ENCODE data around the gene PROP1.
"Not testable (repeated sequence)": the region's sequence is repeated elsewhere in the genome, so short reads cannot be mapped to it uniquely, and the experiment has no call there.

PROP1 gene

GRCh38 chr5:177958696-177959095, 37.3 kb downstream of the PROP1 start:
- Histone ChIP-seq H3K36me3 (ENCODE audit: control insufficient read depth in 4 of 4, insufficient read depth in 4 of 4, low read length in 3 of 4) (no peaks in the 10 kb centered on the region), H3K4me1 (ENCODE audit: control extremely low read depth in 1 of 4, control insufficient read depth in 4 of 4, insufficient read depth in 4 of 4, low read length in 3 of 4) (no peaks in the 10 kb centered on the region), H3K27me3 (replicated peaks in 2 of 5; ENCODE audit: control insufficient read depth in 4 of 5, insufficient read depth in 5 of 5, low read length in 4 of 5) (no peaks in the 10 kb centered on the region), H3K4me3 (ENCODE audit: control insufficient read depth in 1 of 7, extremely low read depth in 1 of 7, insufficient read depth in 4 of 7, low read depth in 2 of 7, low read length in 6 of 7) (no peak overlapping the region), H3K27ac (ENCODE audit: insufficient read depth in 1 of 2, low read depth in 1 of 2, low read length in 2 of 2, poor library complexity in 1 of 2, severe bottlenecking in 2 of 2) (no peak overlapping the region), H3K9me3 (ENCODE audit: control extremely low read depth in 1 of 5, control insufficient read depth in 4 of 5, insufficient read depth in 2 of 5, low read depth in 1 of 5, low read length in 4 of 5) (no peaks in the 10 kb centered on the region)
- ChIA-PET POLR2A (no interaction called here), CTCF (no interaction called here)
- no peak for DNase-seq
- 88% methylated on average over 16 of the region's 17 CpGs for WGBS (ENCODE audit: insufficient coverage)

GRCh38 chr5:177957241-177957640, 38.8 kb downstream of the PROP1 start:
- Histone ChIP-seq H3K36me3 (ENCODE audit: control insufficient read depth in 4 of 4, insufficient read depth in 4 of 4, low read length in 3 of 4) (no peaks in the 10 kb centered on the region), H3K9me3 (ENCODE audit: control extremely low read depth in 1 of 5, control insufficient read depth in 4 of 5, insufficient read depth in 2 of 5, low read depth in 1 of 5, low read length in 4 of 5) (no peaks in the 10 kb centered on the region), H3K4me1 (ENCODE audit: control extremely low read depth in 1 of 4, control insufficient read depth in 4 of 4, insufficient read depth in 4 of 4, low read length in 3 of 4) (no peaks in the 10 kb centered on the region), H3K27me3 (replicated peaks in 2 of 5; ENCODE audit: control insufficient read depth in 4 of 5, insufficient read depth in 5 of 5, low read length in 4 of 5) (no peaks in the 10 kb centered on the region), H3K27ac (ENCODE audit: insufficient read depth in 1 of 2, low read depth in 1 of 2, low read length in 2 of 2, poor library complexity in 1 of 2, severe bottlenecking in 2 of 2) (no peak overlapping the region), H3K4me3 (ENCODE audit: control insufficient read depth in 1 of 7, extremely low read depth in 1 of 7, insufficient read depth in 4 of 7, low read depth in 2 of 7, low read length in 6 of 7) (no peak overlapping the region)
- POLR2A ChIA-PET, result no interaction called here
- 97% methylated on average over 4 of the region's 7 CpGs for WGBS (ENCODE audit: insufficient coverage)
- CTCF ChIA-PET, result no interaction called here
- DNase-seq, result no peak

GRCh38 chr5:177953101-177953500, 42.9 kb downstream of the PROP1 start:
- H3K27ac ChIP-seq (ENCODE audit: insufficient read depth in 1 of 2, low read depth in 1 of 2, low read length in 2 of 2, poor library complexity in 1 of 2, severe bottlenecking in 2 of 2); H3K4me1 ChIP-seq (ENCODE audit: control extremely low read depth in 1 of 4, control insufficient read depth in 4 of 4, insufficient read depth in 4 of 4, low read length in 3 of 4); POLR2A ChIA-PET; DNase-seq; H3K4me3 ChIP-seq (ENCODE audit: control insufficient read depth in 1 of 7, extremely low read depth in 1 of 7, insufficient read depth in 4 of 7, low read depth in 2 of 7, low read length in 6 of 7); H3K27me3 ChIP-seq (replicated peaks in 2 of 5; ENCODE audit: control insufficient read depth in 4 of 5, insufficient read depth in 5 of 5, low read length in 4 of 5); H3K36me3 ChIP-seq (ENCODE audit: control insufficient read depth in 4 of 4, insufficient read depth in 4 of 4, low read length in 3 of 4); H3K9me3 ChIP-seq (ENCODE audit: control extremely low read depth in 1 of 5, control insufficient read depth in 4 of 5, insufficient read depth in 2 of 5, low read depth in 1 of 5, low read length in 4 of 5): not testable (repeated sequence)
- no CpG with 5 or more reads among the region's 11 CpGs for WGBS (ENCODE audit: insufficient coverage)
- CTCF ChIA-PET, result interaction anchor here (0.6 kb wide), 1 partner anchor 7 kb away, joined by 3 read pairs; no protein-coding TSS in a partner anchor

GRCh38 chr5:177949656-177950055, 46.4 kb downstream of the PROP1 start:
- H3K9me3 ChIP-seq (ENCODE audit: control extremely low read depth in 1 of 5, control insufficient read depth in 4 of 5, insufficient read depth in 2 of 5, low read depth in 1 of 5, low read length in 4 of 5); H3K36me3 ChIP-seq (ENCODE audit: control insufficient read depth in 4 of 4, insufficient read depth in 4 of 4, low read length in 3 of 4); POLR2A ChIA-PET; H3K4me3 ChIP-seq (ENCODE audit: control insufficient read depth in 1 of 7, extremely low read depth in 1 of 7, insufficient read depth in 4 of 7, low read depth in 2 of 7, low read length in 6 of 7); H3K27ac ChIP-seq (ENCODE audit: insufficient read depth in 1 of 2, low read depth in 1 of 2, low read length in 2 of 2, poor library complexity in 1 of 2, severe bottlenecking in 2 of 2); DNase-seq; CTCF ChIA-PET; H3K4me1 ChIP-seq (ENCODE audit: control extremely low read depth in 1 of 4, control insufficient read depth in 4 of 4, insufficient read depth in 4 of 4, low read length in 3 of 4); H3K27me3 ChIP-seq (replicated peaks in 2 of 5; ENCODE audit: control insufficient read depth in 4 of 5, insufficient read depth in 5 of 5, low read length in 4 of 5): not testable (repeated sequence)
- WGBS (ENCODE audit: insufficient coverage), result no CpG with 5 or more reads among the region's 10 CpGs

- H3K4me3 ChIP-seq (ENCODE audit: control insufficient read depth in 1 of 7, extremely low read depth in 1 of 7, insufficient read depth in 4 of 7, low read depth in 2 of 7, low read length in 6 of 7); H3K27ac ChIP-seq (ENCODE audit: insufficient read depth in 1 of 2, low read depth in 1 of 2, low read length in 2 of 2, poor library complexity in 1 of 2, severe bottlenecking in 2 of 2); H3K36me3 ChIP-seq (ENCODE audit: control insufficient read depth in 4 of 4, insufficient read depth in 4 of 4, low read length in 3 of 4); H3K27me3 ChIP-seq (replicated peaks in 2 of 5; ENCODE audit: control insufficient read depth in 4 of 5, insufficient read depth in 5 of 5, low read length in 4 of 5); POLR2A ChIA-PET; CTCF ChIA-PET; DNase-seq; H3K4me1 ChIP-seq (ENCODE audit: control extremely low read depth in 1 of 4, control insufficient read depth in 4 of 4, insufficient read depth in 4 of 4, low read length in 3 of 4); H3K9me3 ChIP-seq (ENCODE audit: control extremely low read depth in 1 of 5, control insufficient read depth in 4 of 5, insufficient read depth in 2 of 5, low read depth in 1 of 5, low read length in 4 of 5): not testable (repeated sequence)
- WGBS (ENCODE audit: insufficient coverage), result no CpG with 5 or more reads among the region's 17 CpGs
Observed at GRCh38 chr5:177949065-177949464, 47.0 kb downstream of the PROP1 start.

- H3K27me3 ChIP-seq (replicated peaks in 2 of 5; ENCODE audit: control insufficient read depth in 4 of 5, insufficient read depth in 5 of 5, low read length in 4 of 5); H3K4me1 ChIP-seq (ENCODE audit: control extremely low read depth in 1 of 4, control insufficient read depth in 4 of 4, insufficient read depth in 4 of 4, low read length in 3 of 4); H3K4me3 ChIP-seq (ENCODE audit: control insufficient read depth in 1 of 7, extremely low read depth in 1 of 7, insufficient read depth in 4 of 7, low read depth in 2 of 7, low read length in 6 of 7); CTCF ChIA-PET; H3K36me3 ChIP-seq (ENCODE audit: control insufficient read depth in 4 of 4, insufficient read depth in 4 of 4, low read length in 3 of 4); POLR2A ChIA-PET; H3K9me3 ChIP-seq (ENCODE audit: control extremely low read depth in 1 of 5, control insufficient read depth in 4 of 5, insufficient read depth in 2 of 5, low read depth in 1 of 5, low read length in 4 of 5); H3K27ac ChIP-seq (ENCODE audit: insufficient read depth in 1 of 2, low read depth in 1 of 2, low read length in 2 of 2, poor library complexity in 1 of 2, severe bottlenecking in 2 of 2): not testable (repeated sequence)
- WGBS (ENCODE audit: insufficient coverage), result 95% methylated on average over 7 of the region's 10 CpGs
- peak in 1 of 3 donors; percentile 11 for DNase-seq
Observed at GRCh38 chr5:177947912-177948311, 48.1 kb downstream of the PROP1 start.

- POLR2A ChIA-PET; H3K27me3 ChIP-seq (replicated peaks in 2 of 5; ENCODE audit: control insufficient read depth in 4 of 5, insufficient read depth in 5 of 5, low read length in 4 of 5); H3K9me3 ChIP-seq (ENCODE audit: control extremely low read depth in 1 of 5, control insufficient read depth in 4 of 5, insufficient read depth in 2 of 5, low read depth in 1 of 5, low read length in 4 of 5); H3K36me3 ChIP-seq (ENCODE audit: control insufficient read depth in 4 of 4, insufficient read depth in 4 of 4, low read length in 3 of 4); H3K4me3 ChIP-seq (ENCODE audit: control insufficient read depth in 1 of 7, extremely low read depth in 1 of 7, insufficient read depth in 4 of 7, low read depth in 2 of 7, low read length in 6 of 7); H3K27ac ChIP-seq (ENCODE audit: insufficient read depth in 1 of 2, low read depth in 1 of 2, low read length in 2 of 2, poor library complexity in 1 of 2, severe bottlenecking in 2 of 2); H3K4me1 ChIP-seq (ENCODE audit: control extremely low read depth in 1 of 4, control insufficient read depth in 4 of 4, insufficient read depth in 4 of 4, low read length in 3 of 4): not testable (repeated sequence)
- WGBS (ENCODE audit: insufficient coverage), result 93% methylated on average over 3 of the region's 12 CpGs
- CTCF ChIA-PET, result interaction anchor here (1.1 kb wide), 1 partner anchor 17 kb away, joined by 3 read pairs; no protein-coding TSS in a partner anchor
- DNase-seq, result peak in 1 of 3 donors; percentile 13
Observed at GRCh38 chr5:177945601-177946283, 50.3 kb downstream of the PROP1 start.
